NCI-H1105 treated with DMSO at 0.1 percent for 48 hours (cell line): ENCODE measurements around the gene IDUA.

Source experiments
- DNase-seq: peaks from one replicate; lab custom pipeline; 2025; lab: John Stamatoyannopoulos, UW

The IDUA gene

DNA sequence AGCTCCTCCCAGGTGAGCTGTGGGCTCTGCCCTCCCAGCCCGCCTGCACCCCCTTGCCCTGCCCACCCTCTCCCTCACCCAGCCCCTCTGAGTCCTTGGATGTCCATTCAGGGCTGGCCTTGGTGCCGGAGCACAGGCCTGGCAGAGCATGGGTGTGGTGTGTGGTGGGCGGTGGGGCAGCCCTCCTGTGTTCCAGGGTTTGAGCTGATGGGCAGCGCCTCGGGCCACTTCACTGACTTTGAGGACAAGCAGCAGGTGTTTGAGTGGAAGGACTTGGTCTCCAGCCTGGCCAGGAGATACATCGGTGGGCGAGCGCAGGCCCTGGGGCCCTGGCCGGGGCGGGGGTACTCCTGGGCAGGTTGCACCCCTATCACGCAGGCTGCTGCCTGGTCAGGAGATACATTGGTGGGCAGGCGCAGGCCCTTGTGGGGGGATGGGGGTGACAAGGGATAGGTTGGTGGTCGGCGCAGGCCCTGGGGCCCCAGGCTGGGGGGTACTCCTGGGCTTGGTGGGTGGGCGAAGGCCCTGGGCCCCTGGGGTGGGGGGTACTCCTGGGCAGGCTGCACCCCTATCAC is 13.9 kb downstream of the IDUA start:
- DNase-seq, result no peak

DNA sequence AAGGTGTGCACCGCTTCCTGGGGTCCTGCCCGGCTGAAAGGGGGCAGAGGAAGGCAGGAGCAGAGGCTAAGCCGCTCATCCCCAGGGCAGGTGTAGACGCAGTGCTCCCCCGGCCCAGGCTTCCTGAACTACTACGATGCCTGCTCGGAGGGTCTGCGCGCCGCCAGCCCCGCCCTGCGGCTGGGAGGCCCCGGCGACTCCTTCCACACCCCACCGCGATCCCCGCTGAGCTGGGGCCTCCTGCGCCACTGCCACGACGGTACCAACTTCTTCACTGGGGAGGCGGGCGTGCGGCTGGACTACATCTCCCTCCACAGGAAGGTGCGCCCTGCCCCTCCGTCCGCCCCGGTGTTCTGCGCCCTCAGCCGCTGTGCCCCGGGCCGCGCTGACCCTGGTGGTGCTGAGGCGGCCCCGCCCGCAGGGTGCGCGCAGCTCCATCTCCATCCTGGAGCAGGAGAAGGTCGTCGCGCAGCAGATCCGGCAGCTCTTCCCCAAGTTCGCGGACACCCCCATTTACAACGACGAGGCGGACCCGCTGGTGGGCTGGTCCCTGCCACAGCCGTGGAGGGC is 14.8 kb downstream of the IDUA start:
- no peak for DNase-seq

GRCh38 chr4:1002131-1002630 is 15.3 kb downstream of the IDUA start:
- no peak for DNase-seq

- no peak for DNase-seq
Observed at GRCh38 chr4:1002631-1003251, 15.9 kb downstream of the IDUA start.

DNA sequence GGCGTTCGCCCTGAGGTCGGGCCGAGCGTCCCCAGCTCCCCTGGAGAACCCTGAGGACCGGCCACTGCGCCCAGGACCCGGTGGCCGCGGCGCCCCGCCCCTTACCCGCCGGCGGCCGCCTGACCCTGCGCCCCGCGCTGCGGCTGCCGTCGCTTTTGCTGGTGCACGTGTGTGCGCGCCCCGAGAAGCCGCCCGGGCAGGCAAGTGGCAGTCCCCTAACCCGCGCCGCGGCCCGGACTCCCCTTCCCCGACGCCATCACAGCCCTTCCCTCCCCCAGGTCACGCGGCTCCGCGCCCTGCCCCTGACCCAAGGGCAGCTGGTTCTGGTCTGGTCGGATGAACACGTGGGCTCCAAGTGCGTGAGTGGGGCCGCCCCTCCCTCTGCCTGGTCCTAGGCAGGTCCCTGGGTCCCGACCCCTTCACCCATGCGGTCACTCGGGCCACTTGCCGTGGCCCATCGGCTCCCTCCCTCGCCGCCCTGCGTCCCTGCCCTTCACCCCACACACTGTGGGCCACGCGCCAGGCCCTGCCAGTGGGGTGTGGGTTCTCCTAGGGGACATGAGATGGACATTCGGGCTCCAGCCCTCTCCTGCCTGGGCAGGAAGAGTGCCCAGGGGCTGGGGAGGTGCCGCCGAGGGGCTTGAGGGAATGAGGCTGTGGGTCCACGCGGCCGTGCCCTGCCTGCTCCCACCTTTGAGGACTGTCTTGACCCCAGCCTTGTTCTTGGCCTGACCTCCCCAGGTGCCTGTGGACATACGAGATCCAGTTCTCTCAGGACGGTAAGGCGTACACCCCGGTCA is 16.6 kb downstream of the IDUA start:
- no peak for DNase-seq

- no peak for DNase-seq
Observed at GRCh38 chr4:1004071-1004418, 17.2 kb downstream of the IDUA start.

DNA sequence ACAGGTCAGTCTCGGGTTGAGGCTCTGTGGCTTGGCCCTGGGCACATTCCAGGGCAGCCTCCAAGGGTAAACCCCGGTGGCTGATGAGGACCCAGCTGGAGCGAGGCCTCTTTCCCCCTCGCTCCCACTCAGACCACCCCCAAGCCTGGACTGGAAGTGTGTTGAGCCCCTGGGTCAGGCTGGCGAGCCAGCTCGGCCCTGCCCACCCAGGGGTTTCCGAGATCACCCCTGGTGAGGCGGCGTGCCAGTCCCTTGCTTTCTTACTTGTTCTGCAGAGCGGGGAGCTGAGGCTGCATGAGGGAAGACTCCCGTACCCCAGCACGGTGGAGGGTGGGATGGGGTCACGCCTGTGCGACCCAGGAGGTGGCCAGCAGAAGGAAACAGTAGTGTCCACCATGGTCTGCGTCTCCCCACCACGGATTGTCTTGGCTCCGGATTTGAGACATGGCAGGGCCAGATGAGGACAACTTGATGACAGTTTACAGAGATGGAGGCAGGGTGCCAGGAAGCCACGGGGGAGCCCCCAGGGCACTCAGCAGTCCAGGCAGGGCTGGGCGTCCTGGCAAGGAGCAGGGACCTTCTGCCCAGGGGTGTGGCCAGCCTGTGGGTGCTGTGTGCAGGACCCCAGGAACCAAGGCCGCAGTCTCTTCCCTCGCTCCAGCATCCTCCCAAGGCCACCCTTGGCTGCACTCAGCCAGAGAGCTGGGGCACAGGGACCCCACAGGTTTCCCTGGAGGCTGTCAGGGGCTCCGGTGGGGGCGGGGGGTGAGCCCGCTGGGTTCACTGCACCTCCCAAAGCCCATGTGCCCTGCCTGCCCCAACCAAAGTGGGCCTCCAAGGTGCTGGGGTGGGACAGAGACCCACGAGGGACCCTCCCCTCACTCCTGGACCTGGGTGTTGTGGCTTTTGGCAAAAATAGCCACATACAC is 18.0 kb downstream of the IDUA start:
- DNase-seq, result no peak

GRCh38 chr4:1006856-1007255 is 20.0 kb downstream of the IDUA start:
- no peak for DNase-seq

DNA sequence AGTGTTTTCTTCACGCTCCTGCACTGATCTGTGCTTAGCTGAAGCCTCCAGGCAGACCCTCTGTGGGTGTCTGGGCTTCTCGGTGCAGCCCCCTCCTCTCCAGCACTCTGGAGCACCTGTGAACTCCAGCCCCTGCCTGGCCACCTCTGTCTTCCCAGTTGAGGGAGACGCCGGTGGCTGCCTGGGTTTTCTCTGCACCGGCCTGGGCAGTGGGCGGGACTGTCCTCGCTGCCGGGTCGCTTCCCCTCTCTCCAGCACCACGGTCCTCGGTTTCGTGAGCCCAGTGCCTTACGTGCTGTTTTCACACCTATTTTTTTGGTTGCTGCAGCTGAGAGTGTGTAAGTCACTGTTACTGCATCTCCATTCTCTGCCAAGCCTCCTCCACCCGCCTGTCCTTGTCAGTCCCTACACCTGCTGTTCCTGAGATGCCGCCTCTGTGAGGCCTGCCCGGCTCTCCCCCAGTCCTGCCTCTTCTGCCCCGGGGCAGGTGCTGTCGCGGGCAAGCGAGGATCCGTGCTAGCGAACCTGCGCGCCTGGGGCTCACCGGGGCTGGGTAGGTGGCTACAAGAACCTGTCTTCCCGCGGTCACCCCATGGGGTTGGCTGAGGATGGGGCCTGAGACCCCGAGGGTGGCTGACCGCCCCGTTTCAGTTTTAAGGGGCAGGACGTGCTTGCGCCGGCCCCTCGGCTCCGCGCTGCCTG is 22.1 kb downstream of the IDUA start:
- no peak for DNase-seq

DNA sequence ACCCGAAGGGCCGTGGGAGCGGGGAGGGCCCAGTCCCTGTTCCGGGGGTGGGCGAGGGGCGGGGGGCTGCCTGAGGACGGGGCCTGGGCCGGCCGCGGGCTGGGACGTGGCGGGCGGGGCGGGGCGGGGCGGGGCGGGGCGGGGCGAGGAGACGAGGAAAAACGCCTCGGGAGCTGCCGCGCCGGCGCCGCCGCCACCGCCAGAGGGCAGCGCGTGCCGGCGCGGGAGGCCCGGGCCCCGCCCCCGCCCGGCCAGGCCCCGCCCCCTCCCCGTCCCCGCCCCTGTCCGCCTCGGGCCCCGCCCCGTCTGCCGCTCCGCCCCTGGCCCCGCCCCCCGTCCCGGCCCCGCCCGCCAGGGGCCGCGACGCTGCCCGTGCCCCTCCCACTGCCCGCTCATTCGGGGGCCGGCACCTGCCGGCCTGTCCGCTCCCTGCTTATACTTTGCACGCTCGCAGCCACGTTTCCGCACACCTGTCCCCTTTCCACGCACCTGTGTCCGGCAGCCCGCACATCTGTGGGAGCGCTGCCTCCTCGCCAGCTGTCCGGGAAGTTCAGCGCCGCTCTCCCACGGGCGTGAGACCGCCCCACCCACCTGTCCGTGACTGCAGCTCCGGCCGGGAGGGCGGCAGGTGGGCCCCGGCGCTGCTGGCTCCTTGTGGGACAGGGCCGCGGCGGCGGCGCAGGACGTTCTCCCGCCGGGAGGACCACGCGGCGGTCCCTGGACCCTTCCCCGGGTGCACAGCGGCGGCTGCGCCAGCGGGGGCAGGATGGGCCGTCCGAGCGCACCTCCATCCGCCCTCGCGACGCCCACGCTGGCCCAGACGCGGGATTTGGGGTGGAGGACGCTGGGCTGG is 22.9 kb downstream of the IDUA start:
- DNase-seq, result peak; percentile 13

GRCh38 chr4:1010395-1011021 is 23.7 kb downstream of the IDUA start:
- DNase-seq, result peak; percentile 35

DNA sequence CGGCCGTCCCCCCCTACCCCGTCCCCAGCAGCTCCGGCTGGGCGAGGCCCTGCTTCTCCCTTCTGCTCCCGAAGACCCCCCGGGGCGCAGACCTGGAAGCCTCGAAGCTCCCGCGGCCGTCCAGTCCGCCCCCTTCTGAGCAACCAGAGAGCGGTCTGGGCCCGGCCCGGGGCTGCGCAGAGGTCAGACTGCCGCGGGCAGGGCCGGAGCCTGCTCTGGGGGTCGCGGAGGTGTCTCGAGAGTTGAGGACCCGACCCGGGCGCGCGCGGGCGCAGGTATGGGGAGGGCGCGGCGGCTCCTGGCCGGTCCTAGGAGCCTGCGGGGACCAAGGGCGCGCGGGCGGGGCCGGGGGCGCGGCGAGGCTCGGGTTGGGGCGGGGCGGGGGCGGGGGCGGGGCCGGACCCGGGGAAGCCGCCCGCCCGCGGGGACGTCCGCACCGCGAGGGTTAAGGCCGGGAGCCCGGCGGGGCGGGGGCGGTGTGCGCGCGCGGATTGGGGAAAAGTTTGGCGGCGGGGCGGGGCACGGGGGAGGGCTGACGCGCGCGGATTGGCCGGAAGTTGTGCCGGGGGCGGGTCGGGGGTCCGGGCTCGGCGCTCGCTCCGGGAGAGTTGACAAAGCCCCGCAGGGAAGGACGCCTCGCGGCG is 24.3 kb downstream of the IDUA start, which contains the start of gene FGFRL1:
TSS of gene FGFRL1 (plus strand) at position 605 of the 644 bp plus-strand sequence. CDS start 860 bp downstream, outside the sequence.
- DNase-seq, result no peak

DNA sequence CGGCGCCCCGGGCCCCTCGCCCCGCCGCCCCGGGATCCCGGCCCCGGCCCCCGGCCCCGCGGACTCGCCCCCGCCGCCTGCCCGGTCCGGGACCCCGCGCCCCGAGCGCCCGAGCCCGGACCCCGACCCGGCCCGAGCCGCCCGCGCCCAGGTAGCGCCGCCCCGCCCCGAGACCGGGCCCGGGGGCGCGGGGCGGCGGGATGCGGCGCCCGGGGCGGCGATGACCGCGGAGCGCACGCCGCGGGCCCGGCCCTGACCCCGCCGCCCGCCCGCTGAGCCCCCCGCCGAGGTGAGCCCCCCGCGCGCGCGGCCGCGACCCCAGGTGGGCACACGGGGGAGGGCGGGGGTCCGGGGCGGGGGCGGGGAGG is 24.8 kb downstream of the IDUA start:
- no peak for DNase-seq

DNA sequence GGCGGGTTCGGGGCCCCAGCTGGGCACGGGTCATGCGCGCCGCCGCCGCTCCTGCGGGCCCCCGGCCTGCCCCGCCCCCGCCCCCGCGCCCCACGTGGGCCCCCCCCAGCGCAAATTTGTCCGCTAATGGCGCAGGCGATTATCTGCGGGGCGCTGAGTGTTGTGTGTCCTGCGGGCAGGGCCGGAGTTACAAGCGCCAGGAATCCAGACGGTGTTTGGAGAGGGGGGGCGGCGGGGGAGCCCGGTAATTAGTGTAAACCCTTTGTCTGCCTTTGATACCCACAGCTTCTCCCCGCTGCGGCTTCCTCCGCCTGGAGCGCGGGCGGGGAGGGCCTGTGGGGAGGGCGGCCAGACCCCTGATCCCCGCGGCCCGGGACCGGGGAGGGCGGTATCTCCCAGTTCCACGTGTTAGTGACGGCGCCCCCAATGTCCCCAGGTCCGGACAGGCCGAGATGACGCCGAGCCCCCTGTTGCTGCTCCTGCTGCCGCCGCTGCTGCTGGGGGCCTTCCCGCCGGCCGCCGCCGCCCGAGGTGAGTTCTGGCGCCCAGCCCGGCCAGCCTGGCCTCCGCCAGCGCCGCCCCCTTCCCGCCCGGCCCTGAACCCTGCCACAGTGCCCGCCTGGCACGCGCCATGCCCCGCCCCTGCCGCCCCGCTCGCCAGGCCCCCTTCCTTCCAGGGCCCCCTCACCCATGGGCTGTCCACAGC is 25.3 kb downstream of the IDUA start:
- DNase-seq, result no peak

- DNase-seq, result no peak
Observed at GRCh38 chr4:1013225-1014073, 26.6 kb downstream of the IDUA start.

GRCh38 chr4:1014291-1015167 is 27.7 kb downstream of the IDUA start:
- DNase-seq, result no peak

DNA sequence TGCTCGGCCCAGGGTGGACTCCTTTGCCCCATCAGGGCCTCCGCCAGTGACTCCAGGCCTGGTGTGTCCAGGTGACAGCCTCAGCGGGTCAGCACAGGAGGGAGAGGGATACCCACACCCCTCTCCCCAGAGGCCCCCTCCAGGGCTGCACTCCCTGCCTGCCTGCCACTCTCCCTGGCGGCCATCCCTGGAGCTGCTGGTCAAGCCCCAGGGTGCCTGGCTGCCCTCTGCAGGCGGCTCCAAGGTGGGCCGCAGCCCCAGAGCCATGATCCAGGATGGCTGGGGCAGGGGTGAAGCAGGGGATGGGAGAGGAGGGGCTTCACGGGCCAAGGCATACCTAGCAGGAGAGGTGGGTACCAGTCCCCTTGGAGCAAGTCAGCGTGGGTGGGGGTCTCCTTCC is 28.3 kb downstream of the IDUA start:
- DNase-seq, result no peak
